ENCODE data around the gene PDIA2. TPM values are rescaled to one million over a fixed set of nuclear protein-coding genes. Genes with fewer than 3 reads are reported as not detected.

Gene PDIA2
- total and polyA plus RNA-seq, 8 donors: 32.3 to 932 (median 118) TPM; not detected in 1

DNA sequence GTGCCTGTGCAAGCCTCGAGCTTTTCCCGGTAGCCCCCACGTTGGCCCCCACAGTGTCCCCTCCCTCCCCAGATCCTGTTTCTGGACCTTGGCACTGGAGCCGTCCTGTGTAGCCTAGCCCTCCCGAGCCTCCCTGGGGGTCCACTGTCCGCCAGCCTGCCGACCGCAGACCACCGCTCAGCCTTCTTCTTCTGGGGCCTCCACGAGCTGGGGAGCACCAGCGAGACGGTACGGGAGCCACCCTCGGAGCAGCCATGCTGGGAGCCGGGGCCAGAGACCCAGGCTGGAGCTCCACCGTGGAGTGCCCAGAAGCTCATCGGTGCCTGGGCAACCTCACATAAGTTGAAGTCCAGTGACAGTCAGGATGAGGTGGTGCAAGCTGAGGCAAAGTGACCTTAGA is 19.0 kb upstream of the PDIA2 start:
- Histone ChIP-seq H3K27me3 (no peaks in the 10 kb centered on the region), H3K4me1 (peaks cover 0 to 19% (median 15%) of the 10 kb centered on the region in 4 donors), H3K4me3 (no peak overlapping the region), H3K9me3 (no peaks in the 10 kb centered on the region), H3K36me3 (peaks cover 48 to 70% (median 68%) of the 10 kb centered on the region in 4 donors), H3K27ac (no peak overlapping the region)
- no peak for DNase-seq
- intact Hi-C loops (cut with DNase I; ENCODE audit: low total_unique reads): no loop called here
- 90 to 93% (median 91%) methylated on average over 6 to 17 of the region's 17 CpGs for WGBS, 5 donors
- TF ChIP-seq, protein P1, sequence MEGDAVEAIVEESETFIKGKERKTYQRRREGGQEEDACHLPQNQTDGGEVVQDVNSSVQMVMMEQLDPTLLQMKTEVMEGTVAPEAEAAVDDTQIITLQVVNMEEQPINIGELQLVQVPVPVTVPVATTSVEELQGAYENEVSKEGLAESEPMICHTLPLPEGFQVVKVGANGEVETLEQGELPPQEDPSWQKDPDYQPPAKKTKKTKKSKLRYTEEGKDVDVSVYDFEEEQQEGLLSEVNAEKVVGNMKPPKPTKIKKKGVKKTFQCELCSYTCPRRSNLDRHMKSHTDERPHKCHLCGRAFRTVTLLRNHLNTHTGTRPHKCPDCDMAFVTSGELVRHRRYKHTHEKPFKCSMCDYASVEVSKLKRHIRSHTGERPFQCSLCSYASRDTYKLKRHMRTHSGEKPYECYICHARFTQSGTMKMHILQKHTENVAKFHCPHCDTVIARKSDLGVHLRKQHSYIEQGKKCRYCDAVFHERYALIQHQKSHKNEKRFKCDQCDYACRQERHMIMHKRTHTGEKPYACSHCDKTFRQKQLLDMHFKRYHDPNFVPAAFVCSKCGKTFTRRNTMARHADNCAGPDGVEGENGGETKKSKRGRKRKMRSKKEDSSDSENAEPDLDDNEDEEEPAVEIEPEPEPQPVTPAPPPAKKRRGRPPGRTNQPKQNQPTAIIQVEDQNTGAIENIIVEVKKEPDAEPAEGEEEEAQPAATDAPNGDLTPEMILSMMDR (IDR thresholded peaks at IDR 0.05): no peak

DNA sequence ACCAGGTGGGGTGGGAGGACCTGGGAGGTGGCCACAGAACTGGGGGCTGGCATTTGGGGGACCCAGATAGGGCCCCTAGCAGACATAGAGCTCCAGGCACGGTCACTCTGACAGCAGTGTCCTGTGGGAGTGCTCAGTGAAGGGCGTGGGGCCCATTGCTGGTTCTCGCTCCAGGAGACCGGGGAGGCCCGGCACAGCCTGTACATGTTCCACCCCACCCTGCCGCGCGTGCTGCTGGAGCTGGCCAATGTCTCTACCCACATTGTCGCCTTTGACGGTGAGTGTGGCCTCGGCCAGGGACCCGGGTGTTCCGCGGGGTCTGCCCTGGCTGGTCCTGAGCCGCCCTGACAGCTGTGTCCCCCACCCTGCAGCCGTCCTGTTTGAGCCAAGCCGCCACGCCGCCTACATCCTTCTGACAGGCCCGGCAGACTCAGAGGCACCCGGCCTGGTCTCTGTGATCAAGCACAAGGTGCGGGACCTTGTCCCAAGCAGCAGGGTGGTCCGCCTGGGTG is 18.5 kb upstream of the PDIA2 start:
- Histone ChIP-seq H3K36me3 (peaks cover 48 to 64% (median 63%) of the 10 kb centered on the region in 4 donors), H3K27me3 (no peaks in the 10 kb centered on the region), H3K4me1 (peaks cover 0 to 19% (median 15%) of the 10 kb centered on the region in 4 donors), H3K27ac (no peak overlapping the region), H3K4me3 (no peak overlapping the region), H3K9me3 (no peaks in the 10 kb centered on the region)
- TF ChIP-seq, protein P1 (IDR thresholded peaks at IDR 0.05): no peak
- no peak for TF ChIP-seq EP300 (IDR thresholded peaks at IDR 0.05)
- no peak for TF ChIP-seq POLR2A (IDR thresholded peaks at IDR 0.05)
- TF ChIP-seq POLR2AphosphoS5 (IDR thresholded peaks at IDR 0.05): no peak
- no peak for DNase-seq
- intact Hi-C loops (cut with DNase I; ENCODE audit: low total_unique reads): no loop called here
- WGBS, 5 donors: 69 to 92% (median 91%) methylated on average over 3 to 23 of the region's 23 CpGs

DNA sequence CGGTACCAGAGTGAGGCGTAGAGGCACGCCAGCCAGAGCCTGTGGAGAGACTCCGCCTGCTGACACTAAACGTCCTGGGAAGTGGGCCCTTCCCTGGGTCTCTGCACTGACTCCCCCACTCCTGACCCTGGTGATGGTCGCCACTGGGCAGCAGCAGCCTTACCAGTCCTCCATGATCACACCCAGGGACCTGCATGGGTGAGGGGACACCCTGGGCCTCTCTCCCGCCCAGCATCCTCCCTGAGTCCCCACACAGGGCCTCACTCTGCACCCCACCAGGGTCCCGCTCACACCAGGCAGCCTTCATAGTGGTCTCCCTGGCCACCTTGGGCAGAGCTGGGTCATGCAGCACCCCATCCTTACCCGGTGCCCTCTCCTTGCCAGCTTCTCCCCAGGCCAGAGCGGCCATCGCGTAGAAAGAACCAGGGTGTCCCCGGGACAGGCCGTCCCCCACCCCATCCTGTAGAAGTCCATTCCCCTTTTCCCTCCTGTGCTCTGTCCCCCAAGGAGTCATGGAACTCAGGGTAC is 17.9 kb upstream of the PDIA2 start:
- peak in 1 of 2 donors; percentile 1 for DNase-seq
- TF ChIP-seq EP300 (IDR thresholded peaks at IDR 0.05) (no peak), POLR2A (IDR thresholded peaks at IDR 0.05) (no peak), POLR2AphosphoS5 (IDR thresholded peaks at IDR 0.05) (no peak)
- TF ChIP-seq, protein P1 (IDR thresholded peaks at IDR 0.05): no peak
- Histone ChIP-seq H3K27me3 (no peaks in the 10 kb centered on the region), H3K36me3 (peaks cover 42 to 58% (median 58%) of the 10 kb centered on the region in 4 donors), H3K4me1 (peaks cover 0 to 19% (median 15%) of the 10 kb centered on the region in 4 donors), H3K27ac (no peak overlapping the region), H3K4me3 (no peak overlapping the region), H3K9me3 (no peaks in the 10 kb centered on the region)
- intact Hi-C loops (cut with DNase I; ENCODE audit: low total_unique reads): no loop called here
- WGBS, 5 donors: 91 to 95% (median 92%) methylated on average over 9 to 14 of the region's 14 CpGs

DNA sequence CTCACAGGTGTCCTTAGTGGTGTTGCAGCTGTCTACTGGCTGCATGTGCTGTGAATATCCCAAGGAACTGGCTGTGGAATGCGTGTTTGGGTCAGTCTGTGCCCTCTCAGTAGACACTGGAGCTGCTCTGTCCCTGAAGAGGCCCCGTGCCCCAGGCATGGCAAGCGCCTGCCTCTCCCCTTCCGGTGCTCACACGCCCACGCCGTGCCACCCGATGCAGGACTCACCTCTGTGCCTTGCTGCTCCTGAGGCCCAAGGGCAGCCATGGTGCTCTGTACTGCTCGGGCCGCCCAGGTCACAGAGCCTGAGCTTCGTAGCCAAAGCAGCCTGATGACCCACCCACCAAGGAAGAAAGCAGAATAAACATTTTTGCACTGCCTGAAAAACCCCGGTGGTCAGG is 17.3 kb upstream of the PDIA2 start:
- H3K4me3 ChIP-seq: no peak overlapping the region
- H3K36me3 ChIP-seq: peaks cover 35 to 52% (median 51%) of the 10 kb centered on the region in 4 donors
- WGBS, 5 donors: 26 to 75% (median 48%) methylated on average over 7 to 12 of the region's 12 CpGs
- H3K4me1 ChIP-seq: peaks cover 0 to 19% (median 15%) of the 10 kb centered on the region in 4 donors
- no peak for TF ChIP-seq POLR2AphosphoS5 (IDR thresholded peaks at IDR 0.05)
- TF ChIP-seq, protein P1 (IDR thresholded peaks at IDR 0.05): no peak
- TF ChIP-seq EP300 (IDR thresholded peaks at IDR 0.05): no peak
- no peak for TF ChIP-seq POLR2A (IDR thresholded peaks at IDR 0.05)
- no peaks in the 10 kb centered on the region for H3K27me3 ChIP-seq
- H3K27ac ChIP-seq: peak overlapping the region in 2 of 5 donors; percentile 7 to 14
- intact Hi-C loops (cut with DNase I; ENCODE audit: low total_unique reads): no loop called here
- peak; percentile 37 to 49 for DNase-seq
- H3K9me3 ChIP-seq: no peaks in the 10 kb centered on the region
